ENCODE data around the gene ARNT2. TPM values are rescaled to one million over a fixed set of nuclear protein-coding genes. Genes with fewer than 3 reads are reported as not detected.

ARNT2 gene
- total RNA-seq (under 1 TPM in 1 of 5 donors, not detected in 4; 0.18 TPM), total RNA-seq (0 to 0.51 (median 0) reads per million in 29 experiments)
- not detected for total RNA-seq (2013)

DNA sequence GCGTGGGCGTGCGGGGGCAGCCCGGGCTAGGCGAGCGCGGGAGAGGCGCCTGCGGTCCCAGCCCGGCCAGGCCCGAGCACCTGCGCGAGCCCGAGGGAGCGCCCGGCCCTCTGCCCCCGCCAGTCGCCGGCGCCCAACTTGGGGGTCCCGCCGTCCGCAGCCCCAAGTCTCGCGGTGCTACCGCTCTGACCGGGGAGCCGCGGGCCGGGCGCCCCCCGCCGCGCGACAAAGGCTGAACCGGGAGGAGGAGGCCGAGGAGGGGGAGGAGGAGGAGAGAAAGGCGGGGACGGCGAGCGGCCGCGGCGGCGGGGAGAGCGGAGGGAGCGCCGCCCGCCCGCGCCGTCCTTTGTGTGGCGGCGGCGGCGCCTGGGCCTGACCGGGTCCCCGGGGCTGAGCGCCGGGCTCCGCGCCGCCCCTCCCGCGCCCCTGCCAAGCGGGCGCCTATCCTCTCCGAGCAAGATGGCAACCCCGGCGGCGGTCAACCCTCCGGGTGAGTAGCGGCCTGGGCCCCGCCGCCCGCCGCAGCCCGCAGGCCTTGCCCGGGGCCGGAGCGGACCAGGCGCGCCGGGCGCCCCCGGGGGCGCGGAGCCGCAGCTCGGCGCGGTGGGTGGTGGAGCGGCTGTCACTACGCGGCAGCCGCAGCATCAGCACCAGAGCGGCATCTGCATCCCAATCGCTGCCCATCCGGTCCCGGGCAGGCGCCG, at the start of gene ARNT2:
TSS of gene ARNT2 (plus strand) at position 326 of the 704 bp plus-strand sequence. CDS start at position 460, 134 bp downstream.
- peak within 1 kb of the TSS in 2 of 3 donors; percentile 3 to 33 for H3K4me3 Mint-ChIP-seq
- CTCF ChIA-PET, result no interaction called here
- no peak for ATAC-seq (replicated peaks in 1 of 4)
- DNase-seq, result no peak
- peaks cover 0 to 3% of the 10 kb centered on the region in 2 experiments for H3K4me1 ChIP-seq (ENCODE audit: control insufficient read depth in 1 of 2, extremely low read depth in 1 of 2, insufficient read depth in 2 of 2, low read length in 2 of 2)
- H3K27me3 ChIP-seq (replicated peaks in 1 of 2; ENCODE audit: control insufficient read depth in 2 of 2, extremely low read depth in 1 of 2, insufficient read depth in 2 of 2, low read length in 1 of 2), result peaks cover 33 to 37% of the 10 kb centered on the region in 2 experiments
- peak within 1 kb of the TSS in 1 of 2 donors; percentile 32 for H3K4me3 ChIP-seq (ENCODE audit: control insufficient read depth in 1 of 2, extremely low read depth in 1 of 2, low read length in 1 of 2)
- no peaks in the 10 kb centered on the region for H3K9me3 Mint-ChIP-seq
- H3K36me3 ChIP-seq (ENCODE audit: control insufficient read depth in 2 of 2, extremely low read depth in 1 of 2, insufficient read depth in 1 of 2, low read length in 1 of 2), result no peaks in the 10 kb centered on the region
- no peaks in the 10 kb centered on the region for H3K9me3 ChIP-seq
- no peaks in the 10 kb centered on the region for H3K36me3 Mint-ChIP-seq
- POLR2A ChIA-PET, result no interaction called here
- 2% methylated on average over 101 of the region's 102 CpGs for WGBS (ENCODE audit: insufficient coverage)
- H3K27ac ChIP-seq (ENCODE audit: low read length), result no peak within 1 kb of the TSS
- H3K27me3 Mint-ChIP-seq, result peaks cover 60 to 75% of the 10 kb centered on the region in 2 donors
- peaks cover 0 to 5% (median 4%) of the 10 kb centered on the region in 3 donors for H3K4me1 Mint-ChIP-seq
- no peak within 1 kb of the TSS for H3K27ac Mint-ChIP-seq

GRCh38 chr15:80367094-80367493, 37.1 kb upstream of the ARNT2 start:
- Mint-ChIP-seq H3K4me3 (no peak overlapping the region), H3K27ac (no peak overlapping the region), H3K36me3 (no peaks in the 10 kb centered on the region), H3K9me3 (peaks cover 15 to 35% (median 21%) of the 10 kb centered on the region in 3 donors), H3K4me1 (no peaks in the 10 kb centered on the region), H3K27me3 (peaks cover 5 to 11% of the 10 kb centered on the region in 2 donors)
- H3K4me1 ChIP-seq (ENCODE audit: control insufficient read depth in 1 of 2, extremely low read depth in 1 of 2, insufficient read depth in 2 of 2, low read length in 2 of 2), result no peaks in the 10 kb centered on the region
- WGBS (ENCODE audit: insufficient coverage), result 86% methylated on average over 1 of the region's 3 CpGs
- no peak overlapping the region for H3K4me3 ChIP-seq (ENCODE audit: control insufficient read depth in 1 of 2, extremely low read depth in 1 of 2, low read length in 1 of 2)
- H3K27ac ChIP-seq (ENCODE audit: low read length), result no peak overlapping the region
- H3K36me3 ChIP-seq (ENCODE audit: control insufficient read depth in 2 of 2, extremely low read depth in 1 of 2, insufficient read depth in 1 of 2, low read length in 1 of 2), result no peaks in the 10 kb centered on the region
- no peak for DNase-seq
- CTCF ChIA-PET, result no interaction called here
- H3K9me3 ChIP-seq, result no peaks in the 10 kb centered on the region
- no peak for ATAC-seq (replicated peaks in 1 of 4)
- H3K27me3 ChIP-seq (replicated peaks in 1 of 2; ENCODE audit: control insufficient read depth in 2 of 2, extremely low read depth in 1 of 2, insufficient read depth in 2 of 2, low read length in 1 of 2), result peaks cover 0 to 3% of the 10 kb centered on the region in 2 experiments
- POLR2A ChIA-PET, result no interaction called here

DNA sequence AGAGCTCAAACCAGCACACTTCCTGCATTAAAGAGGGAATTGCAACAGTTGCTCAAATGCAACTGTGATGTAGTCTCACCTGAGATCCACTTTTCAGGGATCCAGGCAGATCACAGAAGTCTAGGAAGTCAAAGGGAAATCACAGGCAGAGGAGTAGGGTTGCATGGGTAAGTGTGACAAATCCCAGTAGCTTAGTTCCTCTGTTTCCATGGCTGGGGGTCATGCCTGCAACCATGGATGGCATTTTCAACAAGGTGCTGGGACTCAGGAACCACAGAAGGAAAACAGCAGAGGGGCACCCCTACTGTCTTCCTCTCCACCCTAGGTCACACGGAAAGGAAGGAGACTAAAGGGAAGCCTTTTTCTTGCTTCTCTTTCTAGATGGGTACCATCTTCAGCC, 36.5 kb upstream of the ARNT2 start:
- ATAC-seq (replicated peaks in 1 of 4) (no peak), DNase-seq (no peak)
- Histone ChIP-seq H3K27ac (ENCODE audit: low read length) (no peak overlapping the region), H3K36me3 (ENCODE audit: control insufficient read depth in 2 of 2, extremely low read depth in 1 of 2, insufficient read depth in 1 of 2, low read length in 1 of 2) (no peaks in the 10 kb centered on the region), H3K4me1 (ENCODE audit: control insufficient read depth in 1 of 2, extremely low read depth in 1 of 2, insufficient read depth in 2 of 2, low read length in 2 of 2) (no peaks in the 10 kb centered on the region), H3K27me3 (replicated peaks in 1 of 2; ENCODE audit: control insufficient read depth in 2 of 2, extremely low read depth in 1 of 2, insufficient read depth in 2 of 2, low read length in 1 of 2) (peaks cover 0 to 3% of the 10 kb centered on the region in 2 experiments), H3K9me3 (no peaks in the 10 kb centered on the region), H3K4me3 (ENCODE audit: control insufficient read depth in 1 of 2, extremely low read depth in 1 of 2, low read length in 1 of 2) (no peak overlapping the region)
- POLR2A ChIA-PET, result no interaction called here
- no peaks in the 10 kb centered on the region for H3K4me1 Mint-ChIP-seq
- 33% methylated on average over 1 of the region's 1 CpG for WGBS (ENCODE audit: insufficient coverage)
- H3K27me3 Mint-ChIP-seq, result peaks cover 5 to 11% of the 10 kb centered on the region in 2 donors
- H3K9me3 Mint-ChIP-seq, result peaks cover 15 to 35% (median 21%) of the 10 kb centered on the region in 3 donors
- no peak overlapping the region for H3K27ac Mint-ChIP-seq
- no peak overlapping the region for H3K4me3 Mint-ChIP-seq
- CTCF ChIA-PET, result no interaction called here
- no peaks in the 10 kb centered on the region for H3K36me3 Mint-ChIP-seq

GRCh38 chr15:80371924-80372323, 32.3 kb upstream of the ARNT2 start:
- no peak overlapping the region for H3K4me3 ChIP-seq (ENCODE audit: control insufficient read depth in 1 of 2, extremely low read depth in 1 of 2, low read length in 1 of 2)
- no CpG with 5 or more reads among the region's 2 CpGs for WGBS (ENCODE audit: insufficient coverage)
- H3K4me1 ChIP-seq (ENCODE audit: control insufficient read depth in 1 of 2, extremely low read depth in 1 of 2, insufficient read depth in 2 of 2, low read length in 2 of 2), result no peaks in the 10 kb centered on the region
- H3K36me3 ChIP-seq (ENCODE audit: control insufficient read depth in 2 of 2, extremely low read depth in 1 of 2, insufficient read depth in 1 of 2, low read length in 1 of 2), result no peaks in the 10 kb centered on the region
- Mint-ChIP-seq H3K4me1 (no peaks in the 10 kb centered on the region), H3K4me3 (no peak overlapping the region), H3K36me3 (no peaks in the 10 kb centered on the region), H3K27ac (peak overlapping the region in 1 of 2 donors; percentile 5), H3K9me3 (peaks cover 7 to 25% (median 16%) of the 10 kb centered on the region in 3 donors), H3K27me3 (peaks cover 9 to 14% of the 10 kb centered on the region in 2 donors)
- H3K27ac ChIP-seq (ENCODE audit: low read length), result no peak overlapping the region
- no peaks in the 10 kb centered on the region for H3K9me3 ChIP-seq
- DNase-seq (no peak), ATAC-seq (replicated peaks in 1 of 4) (no peak)
- peaks cover 0 to 3% of the 10 kb centered on the region in 2 experiments for H3K27me3 ChIP-seq (replicated peaks in 1 of 2; ENCODE audit: control insufficient read depth in 2 of 2, extremely low read depth in 1 of 2, insufficient read depth in 2 of 2, low read length in 1 of 2)
- ChIA-PET POLR2A (no interaction called here), CTCF (no interaction called here)

GRCh38 chr15:80374441-80374840, 29.7 kb upstream of the ARNT2 start:
- Histone ChIP-seq H3K4me3 (ENCODE audit: control insufficient read depth in 1 of 2, extremely low read depth in 1 of 2, low read length in 1 of 2) (no peak overlapping the region), H3K9me3 (no peaks in the 10 kb centered on the region), H3K27ac (ENCODE audit: low read length) (no peak overlapping the region), H3K4me1 (ENCODE audit: control insufficient read depth in 1 of 2, extremely low read depth in 1 of 2, insufficient read depth in 2 of 2, low read length in 2 of 2) (no peaks in the 10 kb centered on the region), H3K27me3 (replicated peaks in 1 of 2; ENCODE audit: control insufficient read depth in 2 of 2, extremely low read depth in 1 of 2, insufficient read depth in 2 of 2, low read length in 1 of 2) (peaks cover 0 to 3% of the 10 kb centered on the region in 2 experiments), H3K36me3 (ENCODE audit: control insufficient read depth in 2 of 2, extremely low read depth in 1 of 2, insufficient read depth in 1 of 2, low read length in 1 of 2) (no peaks in the 10 kb centered on the region)
- ChIA-PET CTCF (no interaction called here), POLR2A (no interaction called here)
- no peak for ATAC-seq (replicated peaks in 1 of 4)
- H3K4me1 Mint-ChIP-seq, result no peaks in the 10 kb centered on the region
- no peak overlapping the region for H3K4me3 Mint-ChIP-seq
- no CpG with 5 or more reads among the region's 4 CpGs for WGBS (ENCODE audit: insufficient coverage)
- peaks cover 25 to 27% of the 10 kb centered on the region in 2 donors for H3K27me3 Mint-ChIP-seq
- H3K27ac Mint-ChIP-seq, result peak overlapping the region in 1 of 2 donors; percentile 15
- H3K9me3 Mint-ChIP-seq, result peaks cover 0 to 1% (median 1%) of the 10 kb centered on the region in 3 donors
- H3K36me3 Mint-ChIP-seq, result no peaks in the 10 kb centered on the region
- DNase-seq, result no peak

- Mint-ChIP-seq H3K27ac (no peak overlapping the region), H3K27me3 (peaks cover 33 to 40% of the 10 kb centered on the region in 2 donors), H3K9me3 (no peaks in the 10 kb centered on the region), H3K4me1 (no peaks in the 10 kb centered on the region), H3K36me3 (no peaks in the 10 kb centered on the region), H3K4me3 (no peak overlapping the region)
- Histone ChIP-seq H3K27me3 (replicated peaks in 1 of 2; ENCODE audit: control insufficient read depth in 2 of 2, extremely low read depth in 1 of 2, insufficient read depth in 2 of 2, low read length in 1 of 2) (peaks cover 0 to 7% of the 10 kb centered on the region in 2 experiments), H3K4me1 (ENCODE audit: control insufficient read depth in 1 of 2, extremely low read depth in 1 of 2, insufficient read depth in 2 of 2, low read length in 2 of 2) (no peaks in the 10 kb centered on the region), H3K4me3 (ENCODE audit: control insufficient read depth in 1 of 2, extremely low read depth in 1 of 2, low read length in 1 of 2) (no peak overlapping the region), H3K27ac (ENCODE audit: low read length) (no peak overlapping the region), H3K9me3 (no peaks in the 10 kb centered on the region), H3K36me3 (ENCODE audit: control insufficient read depth in 2 of 2, extremely low read depth in 1 of 2, insufficient read depth in 1 of 2, low read length in 1 of 2) (no peaks in the 10 kb centered on the region)
- no CpG with 5 or more reads among the region's 4 CpGs for WGBS (ENCODE audit: insufficient coverage)
- CTCF ChIA-PET, result no interaction called here
- POLR2A ChIA-PET, result no interaction called here
- no peak for ATAC-seq (replicated peaks in 1 of 4)
- no peak for DNase-seq
Measured at GRCh38 chr15:80375968-80376891, 28.0 kb upstream of the ARNT2 start.
